GM10847 (cell line): ENCODE data around the gene MPP2.

Source experiments
- POLR2A ChIP-seq: IDR thresholded peaks from 2 replicates; pipeline ENCODE4 v1.6.1; 2011; ENCODE audit not compliant: insufficient read length; ENCODE audit errors: extremely low read depth

The MPP2 gene, protein sequence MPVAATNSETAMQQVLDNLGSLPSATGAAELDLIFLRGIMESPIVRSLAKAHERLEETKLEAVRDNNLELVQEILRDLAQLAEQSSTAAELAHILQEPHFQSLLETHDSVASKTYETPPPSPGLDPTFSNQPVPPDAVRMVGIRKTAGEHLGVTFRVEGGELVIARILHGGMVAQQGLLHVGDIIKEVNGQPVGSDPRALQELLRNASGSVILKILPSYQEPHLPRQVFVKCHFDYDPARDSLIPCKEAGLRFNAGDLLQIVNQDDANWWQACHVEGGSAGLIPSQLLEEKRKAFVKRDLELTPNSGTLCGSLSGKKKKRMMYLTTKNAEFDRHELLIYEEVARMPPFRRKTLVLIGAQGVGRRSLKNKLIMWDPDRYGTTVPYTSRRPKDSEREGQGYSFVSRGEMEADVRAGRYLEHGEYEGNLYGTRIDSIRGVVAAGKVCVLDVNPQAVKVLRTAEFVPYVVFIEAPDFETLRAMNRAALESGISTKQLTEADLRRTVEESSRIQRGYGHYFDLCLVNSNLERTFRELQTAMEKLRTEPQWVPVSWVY

GRCh38 chr17:43907425-43907981 is at the start of gene MPP2:
Gene MPP2, minus strand, starts transcription at chr17:43907536. Its CDS starts 3,076 bp downstream, at chr17:43904460.
- no peak for TF ChIP-seq POLR2A

- no peak for TF ChIP-seq POLR2A
Observed at GRCh38 chr17:43956222-43956621, 48.9 kb upstream of the MPP2 start.

DNA sequence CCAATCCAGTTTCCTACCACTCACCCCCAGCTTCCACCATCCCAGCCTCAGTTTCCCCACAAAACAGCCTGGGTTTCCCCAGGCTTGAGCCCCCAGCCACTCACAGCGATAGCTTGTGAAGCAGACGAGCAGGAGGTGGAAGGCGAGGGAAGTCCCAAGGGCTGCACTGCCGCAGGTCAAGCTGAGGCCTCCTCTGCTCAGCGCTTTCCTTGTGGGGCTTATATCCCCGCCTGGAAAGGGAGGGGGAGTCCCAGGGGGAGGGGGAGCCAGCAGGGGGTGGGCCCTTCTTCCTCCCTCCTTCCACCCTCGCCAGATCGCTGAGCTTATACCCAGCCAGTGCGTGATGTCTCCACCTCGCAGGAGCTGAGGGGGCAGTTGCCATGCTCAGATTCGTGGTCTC is 46.4 kb upstream of the MPP2 start, which contains the start of gene PYY:
TSS of gene PYY (minus strand) at position 195 of the 400 bp plus-strand sequence. CDS start 457 bp downstream, outside the sequence.
- TF ChIP-seq POLR2A = no peak

DNA sequence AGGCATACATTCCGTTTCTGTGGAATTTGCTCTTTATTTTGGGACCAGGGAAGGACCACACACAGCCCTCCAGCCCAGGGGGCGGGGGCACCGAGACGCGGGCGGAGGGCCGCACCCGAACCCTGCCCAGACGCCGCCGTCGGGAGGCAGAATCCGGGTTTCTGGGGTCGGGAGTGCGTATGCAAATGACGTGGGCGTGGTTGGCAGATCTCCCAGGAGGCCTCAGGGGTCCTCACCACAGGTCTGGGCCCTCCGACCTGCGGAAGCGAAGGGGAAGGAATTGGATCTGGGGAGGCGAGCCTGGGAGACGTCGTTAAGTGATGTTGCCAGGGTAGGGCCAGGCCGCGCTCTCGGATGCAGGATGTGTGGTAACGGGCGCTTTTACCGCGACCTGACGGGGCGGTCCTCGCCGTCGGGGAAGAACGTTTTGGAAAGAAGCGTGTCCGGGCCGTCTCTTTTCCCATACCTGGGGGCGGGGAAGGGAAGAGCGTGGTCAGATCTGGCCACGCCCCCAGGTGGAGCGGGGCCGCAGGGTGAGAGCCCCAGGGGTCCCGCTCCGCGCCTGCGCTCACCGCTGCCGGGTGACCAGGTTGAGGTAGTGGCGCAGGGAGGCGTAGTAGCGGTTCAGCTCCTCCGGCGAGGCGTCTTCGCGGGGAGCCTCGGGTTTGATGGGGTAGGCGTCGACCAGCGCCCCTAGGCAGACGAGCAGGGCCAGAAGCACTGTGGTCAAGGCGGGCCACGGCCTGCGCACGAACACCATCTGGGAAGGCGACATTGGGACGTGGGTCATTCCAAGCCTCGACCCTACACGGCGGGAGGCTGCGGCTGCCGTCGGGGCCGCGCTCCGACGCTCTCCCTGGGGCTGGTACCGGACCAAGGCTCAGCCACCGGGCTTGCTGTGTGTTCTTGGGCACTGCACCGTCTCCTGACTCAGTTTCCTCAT is 45.7 kb upstream of the MPP2 start:
- no peak for TF ChIP-seq POLR2A

- TF ChIP-seq POLR2A = no peak
Observed at GRCh38 chr17:43952351-43952723, 45.0 kb upstream of the MPP2 start.

- no peak for TF ChIP-seq POLR2A
Observed at GRCh38 chr17:43951750-43952149, 44.4 kb upstream of the MPP2 start.

GRCh38 chr17:43950554-43950953 is 43.2 kb upstream of the MPP2 start:
- TF ChIP-seq POLR2A = no peak

DNA sequence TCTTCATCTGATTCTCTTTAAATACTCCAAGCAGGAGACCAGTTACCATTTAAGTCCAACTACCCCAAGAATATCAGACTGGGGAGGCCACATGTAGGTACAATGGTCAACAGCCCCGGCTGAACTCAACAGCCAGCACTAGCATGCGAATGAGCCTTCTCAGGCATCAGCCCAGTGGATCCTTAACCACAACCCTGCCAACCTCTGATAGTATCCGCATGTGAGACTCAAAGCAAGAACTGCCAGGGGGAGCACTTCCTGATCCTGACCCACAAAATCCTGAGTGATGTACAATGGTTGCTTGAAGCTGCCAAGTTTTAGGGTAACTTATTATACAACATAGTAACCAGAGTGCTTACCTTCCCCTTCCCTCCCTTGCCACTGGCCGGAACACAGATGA is 42.4 kb upstream of the MPP2 start:
- TF ChIP-seq POLR2A = no peak

GRCh38 chr17:43946781-43947180 is 39.4 kb upstream of the MPP2 start:
- TF ChIP-seq POLR2A = no peak

- no peak for TF ChIP-seq POLR2A
Observed at GRCh38 chr17:43945074-43945829, 37.9 kb upstream of the MPP2 start.

GRCh38 chr17:43942051-43942685 is 34.8 kb upstream of the MPP2 start, which contains the start of gene PPY:
Gene PPY, minus strand, starts transcription at chr17:43942476. Its CDS starts 822 bp downstream, at chr17:43941654.
- no peak for TF ChIP-seq POLR2A

GRCh38 chr17:43940630-43941029 is 33.3 kb upstream of the MPP2 start:
- no peak for TF ChIP-seq POLR2A

DNA sequence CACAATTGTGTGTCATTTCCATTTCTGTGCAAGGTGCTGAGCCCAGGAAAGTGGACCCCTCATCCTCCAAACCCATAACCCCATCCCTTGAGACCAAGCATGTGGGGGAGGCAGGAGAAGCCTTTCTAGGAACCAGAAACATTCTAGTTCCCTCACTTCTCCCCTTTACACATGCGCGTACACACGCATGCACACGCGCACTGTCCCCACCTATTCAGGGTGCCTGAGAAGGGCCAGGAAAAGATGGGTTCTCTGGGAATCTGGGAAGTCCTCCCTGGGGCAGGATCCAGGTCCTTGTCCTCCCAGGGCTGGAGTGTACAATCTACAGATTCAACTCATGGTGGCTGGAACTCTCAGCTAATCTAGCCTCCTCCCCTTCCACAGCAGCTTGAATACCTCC is 32.5 kb upstream of the MPP2 start:
- no peak for TF ChIP-seq POLR2A

DNA sequence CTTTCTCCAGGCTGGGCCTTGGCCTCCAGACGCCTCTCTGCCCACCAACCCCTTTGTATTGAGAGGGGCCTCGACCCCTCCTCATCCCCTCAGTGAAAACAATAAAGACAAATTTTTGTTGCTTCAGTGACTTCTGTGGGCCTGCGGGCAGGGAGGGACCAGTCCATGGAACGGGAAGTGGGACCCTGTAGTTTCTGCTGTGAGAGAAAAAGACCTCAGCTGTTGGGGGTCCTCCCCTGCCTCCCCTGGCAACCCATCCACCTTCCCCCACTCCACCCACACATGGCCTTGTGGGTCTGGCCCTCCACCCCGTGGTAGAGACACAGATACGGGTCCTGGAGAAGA is 31.5 kb upstream of the MPP2 start:
- no peak for TF ChIP-seq POLR2A
